Measurements from ENCODE around the gene CNPY1. TPM values are rescaled to one million over a fixed set of nuclear protein-coding genes. Genes with fewer than 3 reads are reported as not detected.

The CNPY1 gene
- total and polyA plus RNA-seq, 2 of the 8 experiments (the other 6 are each of a cell fraction or from before 2014, with no cell fraction given): not detected

DNA sequence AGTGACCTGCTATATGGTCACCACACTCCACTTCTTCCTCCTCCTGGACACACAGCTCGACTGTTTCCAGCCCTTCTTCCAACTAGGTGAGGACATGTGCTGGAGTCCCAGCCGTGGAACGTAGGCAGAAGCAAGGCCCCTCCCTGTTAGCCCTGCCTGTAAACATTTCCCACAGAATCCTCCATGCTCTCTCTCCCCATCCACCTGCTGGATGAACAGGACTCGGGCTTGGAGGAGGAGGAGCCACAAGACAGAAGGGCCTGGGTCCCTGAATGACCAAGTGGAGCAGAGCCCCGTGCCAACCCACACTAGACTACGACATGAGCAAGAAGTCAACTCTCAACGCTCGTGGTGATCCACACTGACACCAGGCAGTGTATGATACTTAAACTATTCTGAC lies 9.9 kb downstream of the CNPY1 start:
- Histone ChIP-seq H3K79me2 (ENCODE audit: control insufficient read depth in 1 of 2, insufficient read depth in 2 of 2, low read length in 2 of 2) (no peaks in the 10 kb centered on the region), H3K56ac (replicated peaks; ENCODE audit: insufficient read length, low read depth, low read length) (no peak overlapping the region), H3K9ac (replicated peaks in 1 of 4; ENCODE audit: extremely low read depth in 1 of 4, low read depth in 3 of 4, low read length in 3 of 4) (no peak overlapping the region), H4K8ac (ENCODE audit: extremely low read depth, insufficient read depth, low read length) (no peak overlapping the region), H2BK15ac (ENCODE audit: low read length) (no peak overlapping the region), H4K20me1 (replicated peaks in 1 of 2; ENCODE audit: control insufficient read depth in 1 of 2, insufficient read depth in 2 of 2, low read length in 2 of 2) (peaks cover 2 to 10% of the 10 kb centered on the region in 2 experiments), H3K18ac (ENCODE audit: extremely low read depth, low read length) (no peak overlapping the region), H2BK120ac (replicated peaks; ENCODE audit: low read depth, low read length) (no peak overlapping the region), H3K27ac (ENCODE audit: low read depth, low read length) (no peak overlapping the region), H3K4me3 (ENCODE audit: extremely low read depth in 1 of 4, insufficient read depth in 2 of 4, low read depth in 3 of 4, low read length in 4 of 4) (no peak overlapping the region), H3K23me2 (ENCODE audit: low read depth, low read length) (peaks cover 3% of the 10 kb centered on the region; the same call in 1 of the 2 replicates), H2BK20ac (ENCODE audit: low read length) (no peak overlapping the region), H4K5ac (ENCODE audit: insufficient read length, low read depth, low read length) (no peak overlapping the region), H3K23ac (ENCODE audit: insufficient read length) (no peak overlapping the region), H3K14ac (ENCODE audit: insufficient read length) (no peak overlapping the region), H3K9me3 (ENCODE audit: insufficient read depth in 2 of 2, low read depth in 1 of 2, low read length in 1 of 2) (no peaks in the 10 kb centered on the region), H4K91ac (replicated peaks; ENCODE audit: insufficient read length, low read length) (no peak overlapping the region), H3K4ac (replicated peaks; ENCODE audit: insufficient read length, low read depth, low read length) (no peak overlapping the region), H2AK5ac (ENCODE audit: low read depth, low read length) (no peak overlapping the region), H3K4me1 (replicated peaks in 1 of 4; ENCODE audit: control insufficient read depth in 3 of 4, insufficient read depth in 4 of 4, low read length in 3 of 4) (peaks cover 0 to 10% (median 7%) of the 10 kb centered on the region in 4 experiments; a peak in 5 of 7 replicates), H3K27me3 (replicated peaks in 1 of 4; ENCODE audit: control insufficient read depth in 3 of 4, extremely low read depth in 1 of 4, insufficient read depth in 3 of 4, low read length in 3 of 4) (peaks cover 21 to 55% (median 44%) of the 10 kb centered on the region in 4 experiments), H3K79me1 (ENCODE audit: low read depth, low read length) (0 out of 2 replicates have a peak, but pooled peaks cover 2% of the 10 kb centered on the region), H2BK5ac (ENCODE audit: low read depth, low read length) (no peak overlapping the region), H3K4me2 (ENCODE audit: insufficient read depth in 1 of 2, low read depth in 2 of 2, low read length in 2 of 2) (no peak overlapping the region), H2BK12ac (ENCODE audit: low read depth, low read length) (no peak overlapping the region), H2AFZ (ENCODE audit: low read length) (no peak overlapping the region), H3K36me3 (ENCODE audit: control insufficient read depth in 2 of 4, insufficient read depth in 4 of 4, low read length in 3 of 4) (no peaks in the 10 kb centered on the region)
- no peak for FAIRE-seq
- CTCF ChIA-PET (ENCODE audit: partially characterized antibody): interaction anchor here (1.5 to 3.7 kb wide), 3 partner anchors 9 to 61 kb away, joined by 5 to 52 read pairs (median 13); partner anchors contain the start of gene CNPY1
- no peak for DNase-seq (ENCODE audit: low read depth in 1 of 2, low spot score in 2 of 2)
- WGBS, 2 experiments (ENCODE audit: extremely low coverage in 1 of 2, insufficient coverage in 1 of 2, insufficient read length in 1 of 2, insufficient replicate concordance in 2 of 2, low coverage in 1 of 2, low lambda C conversion rate in 2 of 2, missing lambda C conversion rate in 1 of 2): 87% methylated on average over 6 of the region's 8 CpGs; no CpG with 5 or more reads in 1 of the 2 experiments
- POLR2A ChIA-PET (ENCODE audit: partially characterized antibody): no interaction called here
- TF ChIP-seq KDM4A (IDR thresholded peaks at IDR 0.05; ENCODE audit: low read depth, low read length, severe bottlenecking): no peak
- TF ChIP-seq HDAC2 (IDR thresholded peaks at IDR 0.05; ENCODE audit: borderline replicate concordance in 1 of 2, low read depth in 2 of 2, low read length in 2 of 2): no peak
- TF ChIP-seq TEAD4 (IDR thresholded peaks at IDR 0.05; ENCODE audit: low read depth, low read length): no peak
- no peak for TF ChIP-seq TCF12 (IDR thresholded peaks at IDR 0.05; ENCODE audit: low read depth, low read length)
- no peak for TF ChIP-seq BACH1 (IDR thresholded peaks at IDR 0.05; ENCODE audit: low read length)
- TF ChIP-seq TAF7 (optimal IDR thresholded peaks at IDR 0.05; ENCODE audit: borderline replicate concordance, low read depth, low read length): no peak
- TF ChIP-seq, protein P1, sequence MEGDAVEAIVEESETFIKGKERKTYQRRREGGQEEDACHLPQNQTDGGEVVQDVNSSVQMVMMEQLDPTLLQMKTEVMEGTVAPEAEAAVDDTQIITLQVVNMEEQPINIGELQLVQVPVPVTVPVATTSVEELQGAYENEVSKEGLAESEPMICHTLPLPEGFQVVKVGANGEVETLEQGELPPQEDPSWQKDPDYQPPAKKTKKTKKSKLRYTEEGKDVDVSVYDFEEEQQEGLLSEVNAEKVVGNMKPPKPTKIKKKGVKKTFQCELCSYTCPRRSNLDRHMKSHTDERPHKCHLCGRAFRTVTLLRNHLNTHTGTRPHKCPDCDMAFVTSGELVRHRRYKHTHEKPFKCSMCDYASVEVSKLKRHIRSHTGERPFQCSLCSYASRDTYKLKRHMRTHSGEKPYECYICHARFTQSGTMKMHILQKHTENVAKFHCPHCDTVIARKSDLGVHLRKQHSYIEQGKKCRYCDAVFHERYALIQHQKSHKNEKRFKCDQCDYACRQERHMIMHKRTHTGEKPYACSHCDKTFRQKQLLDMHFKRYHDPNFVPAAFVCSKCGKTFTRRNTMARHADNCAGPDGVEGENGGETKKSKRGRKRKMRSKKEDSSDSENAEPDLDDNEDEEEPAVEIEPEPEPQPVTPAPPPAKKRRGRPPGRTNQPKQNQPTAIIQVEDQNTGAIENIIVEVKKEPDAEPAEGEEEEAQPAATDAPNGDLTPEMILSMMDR (IDR thresholded peaks at IDR 0.05; ENCODE audit: control extremely low read depth in 1 of 3, insufficient read depth in 1 of 3, low read depth in 1 of 3, low read length in 3 of 3): no peak
- TF ChIP-seq POLR2A (IDR thresholded peaks at IDR 0.05; ENCODE audit: control extremely low read depth in 1 of 2, low read depth in 2 of 2, low read length in 2 of 2): no peak
- TF ChIP-seq RAD21 (IDR thresholded peaks at IDR 0.05 in 1 of 2, conservative IDR thresholded peaks at IDR 0.05 in 1 of 2; ENCODE audit: low read depth in 2 of 2, low read length in 2 of 2): no peak
- no peak for TF ChIP-seq CHD2 (IDR thresholded peaks at IDR 0.05; ENCODE audit: low read length)
- TF ChIP-seq NRF1 (IDR thresholded peaks at IDR 0.05; ENCODE audit: low read depth, low read length): no peak
- TF ChIP-seq CBX5 (IDR thresholded peaks at IDR 0.05; ENCODE audit: low read depth, low read length): no peak

Measured in H1 (cell line).